Mesendoderm (in vitro differentiated cells): ENCODE results near the gene HJV.
A peak's percentile ranks its signal among the peaks of the same experiment; 100 is the strongest.

Source experiments
- DNase-seq: peaks from one replicate; pipeline ENCODE4 v3.0.0; 2013
- H2AK5ac ChIP-seq: 2 replicates; pipeline ENCODE4 v1.6.1; 2013; ENCODE audit warnings: low read length, inconsistent platforms
- H2BK120ac ChIP-seq: 2 replicates; pipeline ENCODE4 v1.6.1; 2013; ENCODE audit warnings: low read depth, mild to moderate bottlenecking, low read length, moderate library complexity, mixed read lengths
- H2BK15ac ChIP-seq: replicated peaks from 2 replicates; pipeline ENCODE4 v1.6.1; 2013; ENCODE audit warnings: low read depth, mild to moderate bottlenecking, moderate library complexity
- H2BK5ac ChIP-seq: 2 replicates; pipeline ENCODE4 v1.6.1; 2013; ENCODE audit warnings: low read length, inconsistent platforms
- H3K18ac ChIP-seq: 2 replicates; pipeline ENCODE4 v1.6.1; 2013; ENCODE audit warnings: mild to moderate bottlenecking, low read length, mixed read lengths
- H3K23ac ChIP-seq: one replicate; pipeline ENCODE4 v1.6.1; 2013; ENCODE audit warnings: low read length
- H3K27ac ChIP-seq: 2 replicates; pipeline ENCODE4 v1.5.1; 2013; ENCODE audit warnings: low read depth, mild to moderate bottlenecking, inconsistent platforms, low read length, moderate library complexity
- H3K27me3 ChIP-seq: 2 replicates; pipeline ENCODE4 v1.6.1; 2013; ENCODE audit warnings: low read length, control low read depth, mild to moderate bottlenecking, inconsistent platforms; ENCODE audit not compliant: insufficient read depth, poor library complexity
- H3K36me3 ChIP-seq: 2 replicates; pipeline ENCODE4 v1.6.1; 2013; ENCODE audit warnings: low read length, inconsistent platforms; ENCODE audit not compliant: control insufficient read depth, insufficient read depth
- H3K4ac ChIP-seq: one replicate; pipeline ENCODE4 v1.6.1; 2013; ENCODE audit warnings: low read depth, mild to moderate bottlenecking, low read length, moderate library complexity
- H3K4me1 ChIP-seq: 2 replicates; pipeline ENCODE4 v1.6.1; 2013; ENCODE audit warnings: low read depth, low read length, inconsistent platforms; ENCODE audit not compliant: control insufficient read depth
- H3K4me2 ChIP-seq: 2 replicates; pipeline ENCODE4 v1.6.1; 2013; ENCODE audit warnings: low read length
- H3K4me3 ChIP-seq: 2 replicates; pipeline ENCODE4 v1.5.1; 2013; ENCODE audit warnings: mild to moderate bottlenecking, low read length
- H3K56ac ChIP-seq: one replicate; pipeline ENCODE4 v1.6.1; 2013; ENCODE audit warnings: low read length
- H3K79me1 ChIP-seq: 2 replicates; pipeline ENCODE4 v1.6.1; 2013; ENCODE audit warnings: low read length, inconsistent platforms
- H3K79me2 ChIP-seq: 2 replicates; pipeline ENCODE4 v1.6.1; 2013; ENCODE audit warnings: mild to moderate bottlenecking, low read length; ENCODE audit not compliant: control insufficient read depth, insufficient read depth
- H3K9ac ChIP-seq: 2 replicates; pipeline ENCODE4 v1.6.1; 2013; ENCODE audit warnings: low read length, inconsistent platforms
- H4K5ac ChIP-seq: one replicate; pipeline ENCODE4 v1.6.1; 2013; ENCODE audit warnings: low read length
- H4K8ac ChIP-seq: one replicate; pipeline ENCODE4 v1.6.1; 2013; ENCODE audit warnings: low read depth, mild to moderate bottlenecking, control low read depth, low read length, moderate library complexity
- WGBS: extraction: QIAGEN DNeasy Blood & Tissue Kit; methylation state at CpG from one replicate; pipeline ENCODE4 v1.1.7; 2013; ENCODE audit warnings: low lambda C conversion rate, missing lambda C conversion rate; ENCODE audit not compliant: insufficient coverage; ENCODE audit errors: extremely low coverage; 5-methylcytosine and 5-hydroxymethylcytosine counted together

The HJV gene

DNA sequence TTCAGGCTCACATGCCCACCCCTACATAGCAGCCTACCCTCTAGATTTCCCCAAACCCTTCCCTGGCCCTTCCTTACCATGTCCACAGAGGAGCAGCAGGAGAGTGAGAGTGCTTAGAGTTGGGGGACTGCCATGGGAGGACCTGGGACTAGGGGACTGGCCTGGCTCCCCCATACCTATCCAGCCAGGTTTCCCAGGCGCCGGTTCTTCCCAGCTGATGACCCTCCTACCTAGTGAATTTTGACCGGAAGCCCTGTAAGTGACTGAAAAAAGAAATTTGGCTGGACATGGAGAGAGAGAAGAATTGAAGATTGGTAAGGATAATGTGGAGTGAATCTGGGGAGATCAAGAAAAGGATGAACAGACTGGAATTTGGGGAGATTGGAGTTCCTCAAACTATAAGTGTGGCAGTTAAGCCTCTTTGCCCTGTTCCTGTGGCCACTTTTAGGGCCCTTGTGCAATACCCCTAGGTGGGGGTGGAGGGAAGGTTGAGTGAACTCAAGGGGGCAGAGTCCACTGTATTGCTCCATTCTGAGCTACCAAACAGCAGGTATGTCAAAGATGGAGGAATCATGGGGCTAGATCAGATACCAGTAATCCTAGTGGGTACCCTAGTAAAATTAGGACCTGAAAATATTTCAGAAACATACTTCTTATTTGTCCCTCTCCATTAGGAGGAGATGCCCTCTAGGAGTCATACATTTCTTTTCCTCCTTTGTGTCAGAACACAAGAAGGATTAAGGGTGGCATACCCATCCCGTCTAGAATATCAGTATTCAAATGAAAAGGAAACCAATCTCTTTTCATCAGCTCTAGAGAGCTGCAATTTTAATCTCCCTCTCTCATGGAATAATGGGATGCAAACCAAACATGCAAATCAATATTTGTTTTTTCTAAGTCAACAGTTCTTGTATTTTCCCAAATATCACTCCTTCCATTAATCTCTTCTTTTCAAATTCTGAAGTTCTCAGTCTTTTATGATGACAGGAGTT lies 1.2 kb downstream of the HJV start:
- Histone ChIP-seq H3K23ac (no peak overlapping the region), H3K4me3 (no peak overlapping the region), H2BK120ac (no peak overlapping the region), H4K5ac (no peak overlapping the region), H3K79me1 (no peaks in the 10 kb centered on the region), H3K56ac (no peak overlapping the region), H3K4me2 (no peak overlapping the region), H4K8ac (no peak overlapping the region), H2BK5ac (no peak overlapping the region), H3K27ac (no peak overlapping the region), H3K4me1 (peaks cover 2% of the 10 kb centered on the region), H2AK5ac (no peak overlapping the region), H3K27me3 (peaks cover 8% of the 10 kb centered on the region), H3K9ac (no peak overlapping the region), H3K4ac (no peak overlapping the region), H2BK15ac (no peak overlapping the region), H3K18ac (no peak overlapping the region), H3K79me2 (no peaks in the 10 kb centered on the region), H3K36me3 (no peaks in the 10 kb centered on the region)
- WGBS: no CpG with 5 or more reads among the region's 4 CpGs
- DNase-seq: no peak

DNA sequence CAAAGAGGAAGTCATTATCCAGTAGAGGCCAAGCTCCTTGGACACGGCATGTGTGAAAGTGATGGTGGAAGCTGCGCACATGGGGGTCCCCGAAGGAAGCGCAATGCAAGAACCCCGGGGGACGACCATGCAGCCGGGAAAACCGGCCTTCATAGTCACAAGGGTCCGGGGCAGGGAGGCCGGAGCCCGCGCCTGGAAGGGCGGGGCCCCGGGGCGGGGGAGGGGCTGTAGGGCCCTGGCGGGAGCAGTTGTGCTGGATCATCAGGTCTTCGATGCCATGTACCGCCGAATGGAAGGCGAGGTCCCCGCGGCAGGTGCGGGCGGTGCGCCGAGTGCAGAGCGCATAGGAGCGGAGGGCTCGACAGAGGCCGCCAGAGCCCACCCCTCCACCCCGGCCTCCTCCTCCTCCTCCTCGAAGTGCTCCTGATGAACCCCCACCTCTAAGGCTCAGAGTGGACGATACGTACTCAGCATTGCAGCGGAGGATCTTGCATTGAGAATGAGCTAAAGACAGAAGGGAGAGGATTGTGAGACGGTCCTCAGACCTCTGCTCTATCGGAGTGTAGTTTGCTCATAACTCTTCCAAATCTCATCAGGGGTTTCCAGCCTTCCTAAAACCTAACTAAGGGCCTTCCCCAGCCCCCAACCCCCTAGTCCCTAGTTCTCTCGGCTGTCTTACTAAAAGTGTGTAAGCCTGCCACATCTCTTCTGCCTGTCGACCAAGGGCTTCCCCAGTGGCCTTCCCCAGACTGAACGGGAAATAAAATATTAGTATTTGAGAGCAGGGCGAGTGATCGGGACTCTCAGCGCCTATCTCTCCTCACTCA lies 2.1 kb downstream of the HJV start:
- Histone ChIP-seq H3K4ac (no peak overlapping the region), H3K79me2 (no peaks in the 10 kb centered on the region), H3K4me1 (peaks cover 2% of the 10 kb centered on the region), H3K36me3 (no peaks in the 10 kb centered on the region), H3K9ac (peak overlapping the region; percentile 44), H3K27me3 (peaks cover 8% of the 10 kb centered on the region), H4K8ac (no peak overlapping the region), H3K4me3 (no peak overlapping the region), H2BK5ac (no peak overlapping the region), H2BK15ac (no peak overlapping the region), H3K23ac (no peak overlapping the region), H3K79me1 (no peaks in the 10 kb centered on the region), H2BK120ac (no peak overlapping the region), H3K18ac (no peak overlapping the region), H3K4me2 (peak overlapping the region; percentile 12), H4K5ac (no peak overlapping the region), H2AK5ac (no peak overlapping the region), H3K27ac (no peak overlapping the region), H3K56ac (peak overlapping the region; percentile 53)
- peak; percentile 31 for DNase-seq
- no CpG with 5 or more reads among the region's 43 CpGs for WGBS

DNA sequence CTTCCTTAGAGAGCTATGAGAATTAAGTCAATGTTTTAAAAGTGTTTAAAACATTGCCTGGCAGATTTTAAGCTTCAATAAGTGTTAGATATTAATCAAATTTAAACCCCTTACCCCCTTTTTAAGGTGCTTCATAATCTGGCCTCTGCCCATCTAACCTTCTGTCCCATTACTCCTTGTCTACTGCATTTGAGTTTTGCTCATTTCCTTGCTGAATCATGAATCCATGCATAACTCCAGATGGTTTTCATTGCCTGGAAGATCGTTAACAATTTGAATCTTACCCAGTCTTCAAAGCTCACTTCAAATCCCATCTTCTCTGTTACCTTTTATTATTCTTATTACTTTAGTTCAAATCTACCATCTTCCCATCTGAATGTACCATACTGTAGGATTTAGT lies 4.6 kb downstream of the HJV start:
- Histone ChIP-seq H3K79me2 (no peaks in the 10 kb centered on the region), H3K4ac (no peak overlapping the region), H3K18ac (no peak overlapping the region), H2BK15ac (no peak overlapping the region), H3K4me3 (no peak overlapping the region), H3K56ac (no peak overlapping the region), H3K23ac (no peak overlapping the region), H2BK5ac (no peak overlapping the region), H2BK120ac (no peak overlapping the region), H3K27ac (no peak overlapping the region), H3K4me1 (peaks cover 2% of the 10 kb centered on the region), H3K9ac (no peak overlapping the region), H2AK5ac (no peak overlapping the region), H4K8ac (no peak overlapping the region), H3K4me2 (no peak overlapping the region), H4K5ac (no peak overlapping the region), H3K36me3 (no peaks in the 10 kb centered on the region), H3K79me1 (no peaks in the 10 kb centered on the region), H3K27me3 (peaks cover 8% of the 10 kb centered on the region)
- no CpG with 5 or more reads among the region's 1 CpG for WGBS
- no peak for DNase-seq

DNA sequence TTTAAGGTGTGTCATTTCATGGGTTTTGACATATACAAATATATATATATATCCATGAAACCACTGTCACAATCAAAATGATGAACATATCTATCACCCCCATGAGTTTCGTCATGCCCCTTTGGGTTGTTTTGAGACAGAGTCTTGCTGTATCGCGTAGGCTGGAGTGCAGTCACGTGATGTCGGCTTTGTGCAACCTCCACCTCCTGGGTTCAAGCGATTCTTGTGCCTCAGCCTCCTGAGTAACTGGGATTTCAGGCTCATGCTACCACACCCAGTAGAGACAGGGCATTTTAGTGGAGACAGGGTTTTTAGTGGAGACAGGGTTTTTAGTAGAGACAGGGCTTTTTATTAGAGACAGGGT lies 8.0 kb downstream of the HJV start:
- peaks cover 6% of the 10 kb centered on the region for H3K27me3 ChIP-seq
- no peaks in the 10 kb centered on the region for H3K36me3 ChIP-seq
- no peak overlapping the region for H3K4me3 ChIP-seq
- H2BK15ac ChIP-seq: no peak overlapping the region
- no peak for DNase-seq
- H3K4me2 ChIP-seq: no peak overlapping the region
- H3K23ac ChIP-seq: no peak overlapping the region
- no CpG with 5 or more reads among the region's 6 CpGs for WGBS
- H2BK120ac ChIP-seq: no peak overlapping the region
- no peaks in the 10 kb centered on the region for H3K79me2 ChIP-seq
- H3K79me1 ChIP-seq: no peaks in the 10 kb centered on the region
- H3K18ac ChIP-seq: no peak overlapping the region
- H3K4ac ChIP-seq: no peak overlapping the region
- no peak overlapping the region for H3K56ac ChIP-seq
- no peak overlapping the region for H2AK5ac ChIP-seq
- no peak overlapping the region for H4K8ac ChIP-seq
- H2BK5ac ChIP-seq: no peak overlapping the region
- no peak overlapping the region for H3K27ac ChIP-seq
- no peak overlapping the region for H3K9ac ChIP-seq
- H4K5ac ChIP-seq: no peak overlapping the region
- no peaks in the 10 kb centered on the region for H3K4me1 ChIP-seq

DNA sequence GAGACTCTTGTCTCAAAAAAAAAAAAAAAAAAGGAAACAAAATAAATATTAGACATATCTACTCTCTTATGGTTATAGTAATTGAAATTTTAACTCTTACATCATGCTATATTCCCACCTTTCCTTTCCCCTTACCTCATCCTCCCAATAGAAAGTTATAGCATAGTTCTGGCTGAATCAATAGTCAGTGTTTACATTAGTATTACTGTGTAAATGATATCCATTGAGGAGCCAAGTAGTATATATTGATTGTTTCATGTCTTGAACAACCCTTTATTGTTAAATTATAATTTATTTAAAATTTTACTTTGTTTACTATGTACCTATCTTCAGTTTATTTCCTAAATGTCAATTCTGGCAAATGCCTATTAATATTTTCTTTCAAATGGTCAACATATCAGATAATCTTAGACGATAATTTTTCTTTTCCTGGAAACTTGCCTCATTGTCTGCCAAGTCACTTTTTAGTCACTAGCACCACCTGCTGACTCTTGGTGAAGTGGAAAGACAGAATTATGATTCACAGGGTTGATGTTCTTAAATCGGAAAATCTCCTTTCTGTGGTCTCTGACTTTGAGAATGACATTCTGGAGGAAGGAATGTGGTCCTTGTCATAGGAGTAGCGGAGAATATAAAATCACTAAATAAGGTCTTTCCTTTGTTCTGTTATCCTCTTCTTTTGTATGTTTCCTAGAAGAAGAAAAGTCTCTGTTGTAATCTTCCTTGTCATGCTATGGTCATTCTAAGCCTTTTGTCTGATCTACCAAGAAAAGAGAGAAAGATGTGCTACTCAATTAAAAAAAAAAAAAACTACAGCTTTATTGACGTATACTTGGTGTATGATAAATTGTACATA lies 8.6 kb downstream of the HJV start:
- H2BK120ac ChIP-seq: no peak overlapping the region
- no peak overlapping the region for H3K9ac ChIP-seq
- H3K4me1 ChIP-seq: no peaks in the 10 kb centered on the region
- no peaks in the 10 kb centered on the region for H3K79me1 ChIP-seq
- no peak overlapping the region for H2BK5ac ChIP-seq
- no peak overlapping the region for H3K56ac ChIP-seq
- no peaks in the 10 kb centered on the region for H3K36me3 ChIP-seq
- no peak overlapping the region for H3K4me3 ChIP-seq
- no peak overlapping the region for H2AK5ac ChIP-seq
- H3K27me3 ChIP-seq: peaks cover 4% of the 10 kb centered on the region
- H3K27ac ChIP-seq: no peak overlapping the region
- no peak overlapping the region for H3K18ac ChIP-seq
- no peak overlapping the region for H2BK15ac ChIP-seq
- H3K23ac ChIP-seq: no peak overlapping the region
- no peak overlapping the region for H4K5ac ChIP-seq
- no peak overlapping the region for H3K4ac ChIP-seq
- no peaks in the 10 kb centered on the region for H3K79me2 ChIP-seq
- no peak overlapping the region for H3K4me2 ChIP-seq
- no peak overlapping the region for H4K8ac ChIP-seq
- peak; percentile 78 for DNase-seq
- WGBS: no CpG with 5 or more reads among the region's 4 CpGs
